Stimulated activated naive CD8-positive, alpha-beta T cell treated with anti-CD3 and anti-CD28 coated beads, Interleukin-15, Interleukin-2, amounts not matched to agents 100 ng/mL and 50 ng/mL, for 24 hours (primary cell): ENCODE data around the gene FANCB.

ENCODE experiments used
- H3K27ac Mint-ChIP-seq: one replicate; pipeline ENCODE4 v1.8.0; 2021; ENCODE audit warnings: mild to moderate bottlenecking, mixed read lengths
- H3K27me3 Mint-ChIP-seq: one replicate; pipeline ENCODE4 v1.8.0; 2021; ENCODE audit warnings: mixed read lengths
- H3K36me3 Mint-ChIP-seq: one replicate; pipeline ENCODE4 v1.8.0; 2021; ENCODE audit warnings: low read depth, mixed read lengths
- H3K4me1 Mint-ChIP-seq: one replicate; pipeline ENCODE4 v1.8.0; 2021; ENCODE audit warnings: low read depth, mixed read lengths
- H3K4me3 Mint-ChIP-seq: one replicate; pipeline ENCODE4 v1.8.0; 2021; ENCODE audit warnings: mild to moderate bottlenecking, mixed read lengths
- H3K9me3 Mint-ChIP-seq: one replicate; pipeline ENCODE4 v1.8.0; 2021; ENCODE audit warnings: mixed read lengths

The FANCB gene

GRCh38 chrX:14872851-14873675 lies at the start of gene FANCB, which contains the start of gene MOSPD2:
Gene FANCB (minus strand): TSS chrX:14873069. CDS start chrX:14865510, 7,559 bp downstream.
Gene MOSPD2 (plus strand): TSS chrX:14873421. CDS start chrX:14873529, 108 bp downstream.
- peak within 1 kb of the TSS; percentile 82 for H3K4me3 Mint-ChIP-seq
- H3K27me3 Mint-ChIP-seq = no peaks in the 10 kb centered on the region
- peak within 1 kb of the TSS; percentile 76 for H3K27ac Mint-ChIP-seq
- no peaks in the 10 kb centered on the region for H3K9me3 Mint-ChIP-seq
- H3K4me1 Mint-ChIP-seq = peaks cover 16% of the 10 kb centered on the region
- H3K36me3 Mint-ChIP-seq = peaks cover 25% of the 10 kb centered on the region

- Mint-ChIP-seq H3K36me3 (peaks cover 8% of the 10 kb centered on the region), H3K4me1 (no peaks in the 10 kb centered on the region), H3K4me3 (no peak overlapping the region), H3K27ac (no peak overlapping the region), H3K27me3 (no peaks in the 10 kb centered on the region), H3K9me3 (no peaks in the 10 kb centered on the region)
Measured at GRCh38 chrX:14922437-14922836, 49.6 kb upstream of the FANCB start.

DNA sequence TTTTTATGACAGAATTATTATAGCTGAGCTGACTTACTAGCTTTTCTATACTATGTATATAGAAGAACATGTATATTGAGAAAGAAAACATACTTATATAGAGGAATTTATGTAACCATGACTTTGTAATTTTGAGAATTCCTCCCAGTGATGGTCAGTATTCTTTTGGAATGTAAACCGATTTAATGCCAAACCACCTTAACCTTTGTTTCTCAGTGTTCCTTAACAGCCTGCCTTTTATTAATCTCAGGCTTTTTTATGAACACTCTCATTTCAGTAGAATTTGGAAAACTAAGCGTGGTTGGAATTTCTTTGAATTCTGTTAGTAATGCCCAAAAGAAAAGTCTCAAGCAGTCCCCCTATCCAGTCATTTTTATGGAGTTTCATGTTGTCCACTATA lies 47.3 kb upstream of the FANCB start:
- H3K4me3 Mint-ChIP-seq = no peak overlapping the region
- no peaks in the 10 kb centered on the region for H3K4me1 Mint-ChIP-seq
- H3K9me3 Mint-ChIP-seq = no peaks in the 10 kb centered on the region
- no peaks in the 10 kb centered on the region for H3K27me3 Mint-ChIP-seq
- H3K36me3 Mint-ChIP-seq = peaks cover 19% of the 10 kb centered on the region
- no peak overlapping the region for H3K27ac Mint-ChIP-seq

DNA sequence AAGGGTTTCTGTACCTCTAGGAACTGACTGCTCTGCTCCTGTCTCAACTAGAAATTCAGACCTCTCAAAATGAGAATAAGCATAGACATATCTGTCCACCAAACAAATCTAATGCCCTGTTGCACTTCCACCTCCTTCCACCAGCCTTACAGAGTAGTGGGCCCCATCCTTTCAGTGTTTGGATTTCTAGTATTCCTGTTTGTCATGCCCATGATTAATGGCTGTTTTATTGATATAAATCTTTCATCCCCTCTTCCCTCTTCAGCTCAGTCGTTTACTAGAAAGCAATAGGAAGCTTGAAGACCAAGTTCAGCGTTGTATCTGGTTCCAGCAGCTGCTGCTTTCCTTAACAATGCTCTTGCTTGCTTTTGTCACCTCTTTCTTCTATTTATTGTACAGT lies 46.5 kb upstream of the FANCB start:
- no peaks in the 10 kb centered on the region for H3K27me3 Mint-ChIP-seq
- H3K9me3 Mint-ChIP-seq = no peaks in the 10 kb centered on the region
- H3K36me3 Mint-ChIP-seq = peaks cover 19% of the 10 kb centered on the region
- no peak overlapping the region for H3K4me3 Mint-ChIP-seq
- H3K4me1 Mint-ChIP-seq = no peaks in the 10 kb centered on the region
- H3K27ac Mint-ChIP-seq = no peak overlapping the region

DNA sequence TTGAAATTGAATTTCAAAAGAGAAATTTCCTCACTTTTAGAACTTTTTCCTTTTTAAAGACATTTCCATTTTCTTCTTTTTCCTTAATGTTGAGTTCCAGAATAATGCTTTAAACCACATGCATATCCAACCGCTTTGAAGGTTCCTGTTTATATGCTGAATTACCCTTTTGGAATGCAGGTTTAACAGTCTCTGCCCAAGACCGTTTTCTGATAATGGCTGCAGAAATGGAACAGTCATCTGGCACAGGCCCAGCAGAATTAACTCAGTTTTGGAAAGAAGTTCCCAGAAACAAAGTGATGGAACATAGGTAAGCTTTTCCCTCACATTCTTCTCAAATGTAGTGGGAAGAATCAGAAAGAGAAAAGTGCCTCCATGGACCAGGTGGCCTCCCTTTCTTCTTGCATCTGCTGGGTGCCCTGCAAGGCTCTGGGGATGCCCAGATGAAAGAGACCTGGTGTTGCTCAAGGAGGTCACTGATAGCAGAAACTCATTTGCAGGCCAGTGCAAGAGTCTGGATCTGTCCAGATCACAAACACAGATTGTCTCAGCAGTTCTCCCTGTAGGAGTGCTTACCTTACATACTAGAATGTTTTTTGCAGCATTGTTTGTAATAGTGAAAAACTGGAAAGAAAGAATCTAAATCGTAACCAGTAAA lies 43.3 kb upstream of the FANCB start:
- Mint-ChIP-seq H3K4me3 (no peak overlapping the region), H3K36me3 (peaks cover 31% of the 10 kb centered on the region)

GRCh38 chrX:14915596-14915995 lies 42.7 kb upstream of the FANCB start:
- Mint-ChIP-seq H3K4me3 (no peak overlapping the region), H3K9me3 (no peaks in the 10 kb centered on the region), H3K36me3 (peaks cover 36% of the 10 kb centered on the region), H3K27me3 (no peaks in the 10 kb centered on the region), H3K4me1 (no peaks in the 10 kb centered on the region), H3K27ac (no peak overlapping the region)

More for the DNA sequence above, 43.3 kb upstream of the FANCB start:
- H3K4me1 Mint-ChIP-seq = no peaks in the 10 kb centered on the region
- no peak overlapping the region for H3K27ac Mint-ChIP-seq
- H3K9me3 Mint-ChIP-seq = no peaks in the 10 kb centered on the region
- H3K27me3 Mint-ChIP-seq = no peaks in the 10 kb centered on the region

- no peaks in the 10 kb centered on the region for H3K27me3 Mint-ChIP-seq
- H3K4me3 Mint-ChIP-seq = no peak overlapping the region
- H3K4me1 Mint-ChIP-seq = no peaks in the 10 kb centered on the region
- peaks cover 42% of the 10 kb centered on the region for H3K36me3 Mint-ChIP-seq
- no peaks in the 10 kb centered on the region for H3K9me3 Mint-ChIP-seq
- no peak overlapping the region for H3K27ac Mint-ChIP-seq
Measured at GRCh38 chrX:14913241-14913640, 40.4 kb upstream of the FANCB start.

- H3K27me3 Mint-ChIP-seq = no peaks in the 10 kb centered on the region
- H3K36me3 Mint-ChIP-seq = peaks cover 22% of the 10 kb centered on the region
- H3K27ac Mint-ChIP-seq = no peak overlapping the region
- H3K4me1 Mint-ChIP-seq = peaks cover 7% of the 10 kb centered on the region
- no peaks in the 10 kb centered on the region for H3K9me3 Mint-ChIP-seq
- no peak overlapping the region for H3K4me3 Mint-ChIP-seq
Measured at GRCh38 chrX:14903891-14904290, 31.0 kb upstream of the FANCB start.

- Mint-ChIP-seq H3K27me3 (no peaks in the 10 kb centered on the region), H3K4me3 (no peak overlapping the region), H3K36me3 (peaks cover 22% of the 10 kb centered on the region), H3K4me1 (peaks cover 8% of the 10 kb centered on the region), H3K27ac (no peak overlapping the region), H3K9me3 (no peaks in the 10 kb centered on the region)
Measured at GRCh38 chrX:14902537-14902936, 29.7 kb upstream of the FANCB start.

DNA sequence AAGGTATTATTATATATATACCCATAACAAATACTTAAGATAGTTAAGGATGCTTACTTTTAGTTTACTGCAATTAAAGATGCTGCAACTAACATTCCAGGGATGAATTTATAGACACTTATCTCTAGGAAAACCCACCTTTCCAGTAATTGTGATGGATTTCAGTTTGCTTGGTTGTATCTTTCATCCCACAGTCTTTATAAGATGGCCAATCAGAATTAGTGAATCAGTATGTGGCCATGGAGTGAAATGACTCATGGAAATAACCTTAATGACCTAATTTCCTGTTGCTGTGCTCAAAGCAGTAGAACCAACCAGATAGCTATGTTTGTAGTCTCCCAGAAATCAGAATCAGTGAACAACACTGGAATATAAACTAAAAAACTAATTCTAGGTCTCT lies 26.7 kb upstream of the FANCB start:
- Mint-ChIP-seq H3K36me3 (peaks cover 37% of the 10 kb centered on the region), H3K9me3 (no peaks in the 10 kb centered on the region), H3K4me1 (peaks cover 13% of the 10 kb centered on the region), H3K4me3 (no peak overlapping the region), H3K27me3 (no peaks in the 10 kb centered on the region), H3K27ac (peak overlapping the region; percentile 81)

DNA sequence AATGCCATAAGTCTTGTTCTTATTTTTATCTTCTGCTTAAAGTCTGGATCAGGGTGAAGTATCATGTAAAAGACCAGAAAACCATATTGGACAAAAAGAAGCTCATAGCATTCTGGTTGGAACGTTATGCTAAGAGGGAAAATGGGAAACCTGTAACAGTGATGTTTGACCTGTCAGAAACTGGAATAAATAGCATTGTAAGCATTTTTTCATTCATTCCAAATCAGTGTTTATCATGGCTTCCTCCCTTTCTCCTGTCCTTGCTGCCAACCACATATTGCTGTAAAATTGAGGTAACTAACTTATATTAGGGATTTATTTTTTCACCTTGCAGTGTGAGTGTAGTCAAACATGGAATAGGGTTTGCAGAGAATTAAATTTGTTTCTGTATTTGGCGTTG lies 24.2 kb upstream of the FANCB start:
- peaks cover 13% of the 10 kb centered on the region for H3K4me1 Mint-ChIP-seq
- no peak overlapping the region for H3K4me3 Mint-ChIP-seq
- H3K27me3 Mint-ChIP-seq = no peaks in the 10 kb centered on the region
- H3K9me3 Mint-ChIP-seq = no peaks in the 10 kb centered on the region
- H3K36me3 Mint-ChIP-seq = peaks cover 27% of the 10 kb centered on the region
- H3K27ac Mint-ChIP-seq = no peak overlapping the region

DNA sequence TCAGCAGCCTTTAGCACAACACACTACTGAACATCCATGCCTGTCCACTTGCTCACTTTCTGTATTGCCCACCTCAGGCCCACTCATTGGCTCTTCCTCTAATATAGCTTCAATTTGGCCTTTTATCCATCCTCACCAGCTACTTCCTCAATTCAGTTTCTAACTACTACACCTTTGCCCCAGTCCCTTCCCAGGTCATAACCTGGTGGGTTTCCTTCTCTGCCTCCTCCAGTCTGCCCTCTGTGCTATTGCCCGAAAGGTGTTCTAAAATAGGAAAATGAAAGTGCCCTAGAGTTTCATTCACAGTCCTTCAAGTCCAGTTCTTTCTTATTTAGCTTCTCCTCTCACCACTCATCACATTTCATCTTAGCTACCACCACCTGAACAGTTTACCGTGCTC lies 23.4 kb upstream of the FANCB start:
- H3K9me3 Mint-ChIP-seq = no peaks in the 10 kb centered on the region
- peaks cover 28% of the 10 kb centered on the region for H3K36me3 Mint-ChIP-seq
- H3K4me1 Mint-ChIP-seq = peaks cover 13% of the 10 kb centered on the region
- H3K4me3 Mint-ChIP-seq = no peak overlapping the region
- H3K27ac Mint-ChIP-seq = no peak overlapping the region
- no peaks in the 10 kb centered on the region for H3K27me3 Mint-ChIP-seq

GRCh38 chrX:14886252-14886651 lies 13.4 kb upstream of the FANCB start:
- H3K9me3 Mint-ChIP-seq = no peaks in the 10 kb centered on the region
- H3K27me3 Mint-ChIP-seq = no peaks in the 10 kb centered on the region
- no peak overlapping the region for H3K4me3 Mint-ChIP-seq
- peaks cover 4% of the 10 kb centered on the region for H3K36me3 Mint-ChIP-seq
- peaks cover 27% of the 10 kb centered on the region for H3K4me1 Mint-ChIP-seq
- H3K27ac Mint-ChIP-seq = peak overlapping the region; percentile 36

DNA sequence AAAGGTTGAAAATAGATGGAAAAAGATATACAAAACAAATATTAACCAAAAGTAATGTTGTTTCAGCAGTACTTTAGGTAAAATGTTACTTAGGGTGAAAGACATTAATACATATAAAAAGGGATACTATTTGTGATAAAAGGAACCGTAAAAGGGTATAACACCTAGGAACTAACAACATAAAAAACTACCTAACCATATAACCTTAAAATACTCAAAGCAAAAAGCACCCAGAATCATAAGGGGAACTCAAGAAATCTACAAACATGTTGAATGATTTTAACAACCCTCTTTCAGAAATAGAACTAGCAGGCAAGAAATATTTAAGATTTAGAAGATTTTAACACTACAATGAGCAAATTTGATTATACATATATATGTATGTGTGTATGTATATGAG lies 11.8 kb upstream of the FANCB start:
- H3K4me3 Mint-ChIP-seq = no peak overlapping the region
- no peaks in the 10 kb centered on the region for H3K27me3 Mint-ChIP-seq
- peaks cover 30% of the 10 kb centered on the region for H3K4me1 Mint-ChIP-seq
- H3K9me3 Mint-ChIP-seq = no peaks in the 10 kb centered on the region
- H3K36me3 Mint-ChIP-seq = peaks cover 4% of the 10 kb centered on the region
- peak overlapping the region; percentile 91 for H3K27ac Mint-ChIP-seq

DNA sequence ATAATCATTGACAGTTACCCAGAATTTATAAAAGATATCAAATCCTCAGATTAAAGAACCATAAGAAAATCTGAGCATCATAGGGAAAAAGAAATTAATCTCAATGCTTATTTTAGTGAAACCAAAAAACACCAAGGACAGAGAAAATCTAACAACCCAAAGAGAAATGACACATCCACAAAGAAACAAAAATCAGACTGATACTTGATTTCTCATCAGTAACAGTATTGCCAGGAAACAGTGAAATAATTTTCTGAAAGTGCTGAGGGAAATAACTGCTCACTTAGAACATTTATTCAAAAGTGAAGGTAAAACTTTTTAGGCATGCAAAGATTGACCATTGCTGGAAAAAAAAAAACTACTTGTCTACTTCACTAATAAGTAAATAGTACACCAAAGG lies 11.0 kb upstream of the FANCB start:
- peak overlapping the region; percentile 47 for H3K4me3 Mint-ChIP-seq
- no peaks in the 10 kb centered on the region for H3K9me3 Mint-ChIP-seq
- peaks cover 4% of the 10 kb centered on the region for H3K36me3 Mint-ChIP-seq
- H3K4me1 Mint-ChIP-seq = peaks cover 39% of the 10 kb centered on the region
- no peaks in the 10 kb centered on the region for H3K27me3 Mint-ChIP-seq
- H3K27ac Mint-ChIP-seq = peak overlapping the region; percentile 91
